A172 (cell line): ENCODE measurements around the gene EXPH5. TPM values are rescaled to one million over a fixed set of nuclear protein-coding genes. Genes with fewer than 3 reads are reported as not detected.
"Not testable (repeated sequence)": the region's sequence is repeated elsewhere in the genome, so short reads cannot be mapped to it uniquely, and the experiment has no call there.

ENCODE experiments used
- DNase-seq: peaks from one replicate; pipeline ENCODE4 v3.0.0-alpha.2; 2015; ENCODE audit warnings: low spot score
- total RNA-seq: library from RNA; depleted of rRNA; stranded (reverse); fragments of >200 nt; shearing (Covaris generic); gene quantifications from 2 replicates; pipeline ENCODE4 v1.2.3, GENCODE V29; 2014

Gene EXPH5
- total RNA-seq, 1 experiment from 2014 or later: 2.3 TPM

DNA sequence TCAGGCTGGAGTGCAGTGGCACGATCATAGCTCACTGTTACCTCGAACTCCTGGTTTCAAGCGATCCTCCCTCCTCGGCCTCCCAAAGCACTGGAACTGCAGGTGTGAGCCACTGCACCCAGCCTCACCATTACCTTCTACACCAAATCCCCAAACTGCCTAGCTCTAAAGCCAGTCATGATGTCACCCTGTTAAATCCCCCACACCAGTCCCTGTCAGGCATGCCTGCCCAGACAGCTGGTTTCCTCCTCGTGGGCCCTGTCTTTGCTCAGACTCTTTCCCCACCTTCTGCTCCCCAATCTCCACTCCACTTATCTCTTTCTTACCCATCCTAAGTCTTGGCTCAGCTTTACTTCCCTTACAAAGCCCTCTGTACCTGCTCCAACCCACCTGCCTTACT is 12.5 kb upstream of the EXPH5 start:
- no peak for DNase-seq

GRCh38 chr11:108602818-108603217 is 9.2 kb upstream of the EXPH5 start:
- DNase-seq: not testable (repeated sequence)

GRCh38 chr11:108601150-108601549 is 7.6 kb upstream of the EXPH5 start:
- peak; percentile 24 for DNase-seq

DNA sequence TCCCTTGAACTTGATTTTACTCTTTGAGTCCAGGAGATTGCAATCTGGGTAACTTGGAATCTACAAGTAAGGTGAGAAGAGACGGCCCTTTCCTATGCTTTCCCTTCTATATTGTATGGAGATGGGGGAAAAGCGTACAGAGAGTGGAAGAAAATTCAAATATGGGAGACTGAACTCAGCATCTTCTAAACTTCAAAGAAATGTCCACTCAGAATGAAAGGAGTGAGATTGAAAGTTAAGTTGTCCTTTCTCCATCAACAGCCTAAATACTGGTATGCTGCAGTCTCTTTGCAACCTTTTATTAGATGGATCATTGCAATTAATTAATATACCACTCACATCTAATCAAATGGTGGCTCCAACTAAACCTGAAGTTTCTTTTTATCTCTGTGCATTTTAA is 6.4 kb upstream of the EXPH5 start:
- no peak for DNase-seq

DNA sequence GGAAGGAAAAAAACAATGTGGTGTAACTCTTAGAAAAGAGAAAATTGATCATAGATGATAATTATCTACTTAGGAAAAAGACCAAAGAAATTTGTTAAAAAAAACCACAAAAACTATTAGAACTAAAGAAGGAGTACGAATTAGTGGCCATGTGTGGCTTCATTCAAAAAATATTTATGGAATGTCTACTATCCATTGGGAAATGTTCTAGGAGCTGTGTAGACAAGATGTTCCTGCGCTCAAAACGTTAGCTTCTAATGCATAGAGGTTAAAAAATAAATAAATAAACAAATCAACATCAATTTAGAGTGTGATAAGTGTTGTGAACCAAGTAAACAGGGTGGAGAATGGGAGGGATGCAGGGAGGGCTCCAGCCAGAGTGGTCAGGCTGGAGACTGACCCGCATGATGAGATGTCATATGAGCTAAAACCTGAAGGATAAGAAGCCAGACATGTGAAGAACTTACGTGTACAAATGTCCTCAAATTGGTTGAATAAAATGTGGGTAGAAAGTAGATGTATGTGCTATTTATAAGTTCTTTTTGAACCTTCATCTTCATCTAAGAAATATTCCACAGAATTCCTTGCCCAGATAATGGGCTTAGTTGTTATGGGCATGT is 4.3 kb upstream of the EXPH5 start:
- DNase-seq: no peak

GRCh38 chr11:108596701-108597100 is 3.1 kb upstream of the EXPH5 start:
- no peak for DNase-seq

GRCh38 chr11:108593923-108594434 is 411 bp upstream of the EXPH5 start:
- DNase-seq: no peak

DNA sequence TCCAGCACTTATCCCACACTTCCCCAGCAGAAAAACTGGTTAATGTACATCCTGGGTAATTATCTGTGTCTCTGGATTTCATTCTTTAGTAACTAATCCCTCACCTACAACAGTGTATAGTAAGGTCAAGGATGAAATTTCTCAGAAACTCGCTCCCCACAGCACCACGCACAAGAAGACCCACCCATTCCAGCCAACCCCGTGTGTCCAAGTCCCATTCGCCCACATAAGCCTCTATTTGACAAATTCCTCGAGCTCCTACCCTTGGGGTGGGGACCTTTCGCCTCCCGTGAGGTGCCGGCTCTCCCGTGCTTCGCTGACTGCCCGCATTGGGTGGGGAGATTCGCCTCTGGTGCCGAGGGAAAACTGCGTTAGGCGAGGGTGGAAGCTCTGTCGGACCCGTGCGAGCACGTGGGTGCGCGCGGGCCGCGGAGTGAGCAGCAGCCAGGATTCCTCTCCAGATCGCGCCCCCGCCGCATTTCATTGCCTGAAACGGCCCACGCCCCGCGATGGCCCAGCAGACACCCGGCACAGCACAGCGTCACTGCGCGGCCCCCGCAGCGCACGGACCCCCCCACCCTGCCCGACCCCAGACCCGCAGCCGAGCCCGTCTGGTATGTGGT is 866 bp downstream of the EXPH5 start:
- no peak for DNase-seq

GRCh38 chr11:108591893-108592292 is 1.7 kb downstream of the EXPH5 start:
- DNase-seq: no peak

DNA sequence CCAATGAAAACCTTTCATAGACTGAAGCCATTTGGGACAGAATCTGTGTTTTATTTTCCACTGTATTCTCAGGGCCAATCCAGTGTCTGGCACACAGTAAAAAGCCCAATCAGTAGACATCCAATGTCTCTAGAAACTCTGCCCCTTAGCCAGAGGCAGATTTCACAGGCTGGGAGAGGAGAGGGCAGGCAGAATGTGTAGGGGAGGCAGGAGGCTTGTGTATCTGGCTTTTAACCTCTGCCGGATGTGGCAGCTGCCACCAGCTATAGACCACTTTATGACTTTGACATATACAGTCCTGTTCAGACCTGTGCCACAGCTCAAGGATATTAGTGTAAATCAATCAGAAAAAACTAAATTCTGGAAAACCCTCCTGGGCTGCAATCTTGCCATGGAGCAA is 4.4 kb downstream of the EXPH5 start:
- DNase-seq: no peak

GRCh38 chr11:108588287-108588686 is 5.3 kb downstream of the EXPH5 start:
- no peak for DNase-seq

DNA sequence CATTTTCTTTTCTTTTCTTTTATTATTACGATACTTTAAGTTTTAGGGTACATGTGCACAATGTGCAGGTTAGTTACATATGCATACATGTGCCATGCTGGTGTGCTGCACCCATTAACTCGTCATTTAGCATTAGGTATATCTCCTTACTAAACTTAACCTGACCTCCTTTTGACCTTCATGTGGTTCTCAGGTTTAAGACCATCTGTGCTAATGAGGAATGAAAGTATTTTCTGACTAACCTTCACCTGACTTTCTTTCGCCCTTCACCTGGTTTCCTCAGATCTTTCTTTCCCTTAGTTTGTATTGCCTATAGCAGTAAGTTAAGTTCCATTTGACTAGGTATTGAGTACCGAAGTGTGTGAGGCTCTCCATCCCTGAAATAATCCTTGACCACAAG is 6.5 kb downstream of the EXPH5 start:
- DNase-seq: no peak

- DNase-seq: no peak
Observed at GRCh38 chr11:108586600-108586999, 7.0 kb downstream of the EXPH5 start.

- not testable (repeated sequence) for DNase-seq
Observed at GRCh38 chr11:108586185-108586584, 7.4 kb downstream of the EXPH5 start.

DNA sequence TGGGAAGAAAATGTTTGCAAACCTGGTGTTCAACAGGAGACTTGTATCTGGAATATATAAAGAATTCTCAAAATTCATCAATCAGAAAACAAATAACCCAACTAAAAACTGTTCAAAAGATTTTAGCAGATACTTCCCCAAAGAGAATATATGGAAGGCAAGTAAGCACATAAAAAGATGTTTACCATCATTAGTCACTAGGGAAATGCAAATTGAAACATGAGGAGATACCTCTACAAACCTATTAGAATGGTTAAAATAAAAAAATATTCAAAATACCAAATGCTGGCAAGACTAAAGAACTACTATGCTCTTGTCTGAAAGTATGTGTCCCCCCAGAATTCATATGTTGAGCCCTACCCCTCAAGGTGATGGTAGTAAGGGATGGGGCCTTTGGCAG is 8.6 kb downstream of the EXPH5 start:
- no peak for DNase-seq

GRCh38 chr11:108580645-108581044 is 12.9 kb downstream of the EXPH5 start:
- DNase-seq: no peak

GRCh38 chr11:108580043-108580442 is 13.5 kb downstream of the EXPH5 start:
- no peak for DNase-seq

- DNase-seq: no peak
Observed at GRCh38 chr11:108576523-108576922, 17.0 kb downstream of the EXPH5 start.

GRCh38 chr11:108574675-108575074 is 18.9 kb downstream of the EXPH5 start:
- no peak for DNase-seq

- DNase-seq: no peak
Observed at GRCh38 chr11:108571001-108571400, 22.6 kb downstream of the EXPH5 start.

GRCh38 chr11:108569896-108570295 is 23.7 kb downstream of the EXPH5 start:
- DNase-seq: no peak

GRCh38 chr11:108568195-108568858 is 25.2 kb downstream of the EXPH5 start:
- DNase-seq: no peak

DNA sequence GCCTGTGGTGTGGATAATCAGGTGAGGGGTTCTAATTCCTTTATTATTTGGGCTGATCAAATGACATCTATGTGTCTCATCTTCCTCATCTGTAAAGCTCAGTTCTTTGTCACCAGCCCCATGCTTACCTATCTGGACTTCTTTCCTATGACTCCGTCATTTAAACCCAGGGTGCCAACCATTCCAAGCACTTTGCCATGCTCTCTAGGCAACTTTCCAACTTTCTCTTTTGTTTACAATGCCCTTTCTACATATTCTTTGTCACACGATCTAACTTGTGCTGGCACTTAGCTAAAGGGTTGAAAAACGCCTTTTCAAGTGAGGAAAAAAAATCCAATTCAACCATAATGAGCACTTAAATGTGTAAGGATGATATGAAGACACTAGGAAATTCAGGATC is 27.9 kb downstream of the EXPH5 start:
- no peak for DNase-seq
